Calu3 (cell line): Measurements from ENCODE around the gene SPAG5. TPM values are rescaled to one million over a fixed set of nuclear protein-coding genes. Genes with fewer than 3 reads are reported as not detected.

Source experiments
- Bru-seq: library from RNA; stranded (reverse); fragments of 400-500 nt; gene quantifications from one replicate; lab custom pipeline; 2021; lab: Mats Ljungman, UMichigan
- BruChase-seq, 2 experiments: library from RNA; stranded (reverse); fragments of 400-500 nt; gene quantifications; one replicate each; lab custom pipeline; 2021; lab: Mats Ljungman, UMichigan
- BruUV-seq: library from RNA; stranded (reverse); fragments of 400-500 nt; replicated peaks from 2 replicates; lab custom pipeline; 2021; lab: Mats Ljungman, UMichigan
- CTCF ChIA-PET: fragments of 300-600 bp; sonication (Branson Sonifier 250); formaldehyde crosslinking; loops from one replicate; lab custom pipeline; 2022; ENCODE audit warnings: antibody characterized with exemption; lab: Charles Lee
- DNase-seq: peaks from one replicate; pipeline ENCODE4 v3.0.0; 2022
- H3K27ac Mint-ChIP-seq: one replicate; pipeline ENCODE4 v1.8.0; 2022; ENCODE audit warnings: mixed read lengths; ENCODE audit not compliant: unreplicated experiment
- H3K27me3 Mint-ChIP-seq: one replicate; pipeline ENCODE4 v1.8.0; 2022; ENCODE audit warnings: mixed read lengths; ENCODE audit not compliant: unreplicated experiment
- H3K36me3 Mint-ChIP-seq: one replicate; pipeline ENCODE4 v1.8.0; 2022; ENCODE audit warnings: mild to moderate bottlenecking, moderate library complexity, mixed read lengths; ENCODE audit not compliant: insufficient read depth, unreplicated experiment
- H3K4me1 Mint-ChIP-seq: one replicate; pipeline ENCODE4 v1.8.0; 2022; ENCODE audit warnings: mild to moderate bottlenecking, low read depth, mixed read lengths; ENCODE audit not compliant: unreplicated experiment
- H3K4me3 Mint-ChIP-seq: one replicate; pipeline ENCODE4 v1.8.0; 2022; ENCODE audit warnings: mild to moderate bottlenecking, low read depth, moderate library complexity, mixed read lengths; ENCODE audit not compliant: unreplicated experiment
- H3K9me3 Mint-ChIP-seq: one replicate; pipeline ENCODE4 v1.8.0; 2022; ENCODE audit warnings: low read depth, mixed read lengths; ENCODE audit not compliant: unreplicated experiment
- intact Hi-C: fragments of 100-400 bp; cut with micrococcal nuclease; formaldehyde crosslinking; loops from one replicate; pipeline ENCODE4 v1.10.0; 2022; ENCODE audit not compliant: unreplicated experiment
- long read RNA-seq: library from polyadenylated mRNA; stranded (forward); transcript quantifications from one replicate; pipeline ENCODE4 v2.0.0, GENCODE V29; 2022
- total RNA-seq: library from RNA; stranded (reverse); gene quantifications from 2 replicates; pipeline ENCODE4 v1.2.3, GENCODE V29; 2022
- TF ChIP-seq, protein P1 (sequence below): fragments of 200-600 bp; IDR thresholded peaks from one replicate; pipeline ENCODE4 v1.8.0; 2022; ENCODE audit warnings: antibody characterized with exemption; ENCODE audit not compliant: unreplicated experiment

The SPAG5 gene, protein sequence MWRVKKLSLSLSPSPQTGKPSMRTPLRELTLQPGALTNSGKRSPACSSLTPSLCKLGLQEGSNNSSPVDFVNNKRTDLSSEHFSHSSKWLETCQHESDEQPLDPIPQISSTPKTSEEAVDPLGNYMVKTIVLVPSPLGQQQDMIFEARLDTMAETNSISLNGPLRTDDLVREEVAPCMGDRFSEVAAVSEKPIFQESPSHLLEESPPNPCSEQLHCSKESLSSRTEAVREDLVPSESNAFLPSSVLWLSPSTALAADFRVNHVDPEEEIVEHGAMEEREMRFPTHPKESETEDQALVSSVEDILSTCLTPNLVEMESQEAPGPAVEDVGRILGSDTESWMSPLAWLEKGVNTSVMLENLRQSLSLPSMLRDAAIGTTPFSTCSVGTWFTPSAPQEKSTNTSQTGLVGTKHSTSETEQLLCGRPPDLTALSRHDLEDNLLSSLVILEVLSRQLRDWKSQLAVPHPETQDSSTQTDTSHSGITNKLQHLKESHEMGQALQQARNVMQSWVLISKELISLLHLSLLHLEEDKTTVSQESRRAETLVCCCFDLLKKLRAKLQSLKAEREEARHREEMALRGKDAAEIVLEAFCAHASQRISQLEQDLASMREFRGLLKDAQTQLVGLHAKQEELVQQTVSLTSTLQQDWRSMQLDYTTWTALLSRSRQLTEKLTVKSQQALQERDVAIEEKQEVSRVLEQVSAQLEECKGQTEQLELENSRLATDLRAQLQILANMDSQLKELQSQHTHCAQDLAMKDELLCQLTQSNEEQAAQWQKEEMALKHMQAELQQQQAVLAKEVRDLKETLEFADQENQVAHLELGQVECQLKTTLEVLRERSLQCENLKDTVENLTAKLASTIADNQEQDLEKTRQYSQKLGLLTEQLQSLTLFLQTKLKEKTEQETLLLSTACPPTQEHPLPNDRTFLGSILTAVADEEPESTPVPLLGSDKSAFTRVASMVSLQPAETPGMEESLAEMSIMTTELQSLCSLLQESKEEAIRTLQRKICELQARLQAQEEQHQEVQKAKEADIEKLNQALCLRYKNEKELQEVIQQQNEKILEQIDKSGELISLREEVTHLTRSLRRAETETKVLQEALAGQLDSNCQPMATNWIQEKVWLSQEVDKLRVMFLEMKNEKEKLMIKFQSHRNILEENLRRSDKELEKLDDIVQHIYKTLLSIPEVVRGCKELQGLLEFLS
- total RNA-seq (69.3 and 82.1 TPM in 2 replicates), Bru-seq, nascent RNA (percentile 69 among the genes with signal in this experiment), BruChase-seq, experiment 1, labeled RNA remaining after a 6-hour chase (percentile 89 among the genes with signal in this experiment), BruChase-seq, experiment 2, labeled RNA remaining after a 2-hour chase (percentile 81 among the genes with signal in this experiment)
- long read RNA-seq, full-length matches to known transcripts = 34 of 54 reads
- long read RNA-seq, partial matches to known transcripts = 5 of 54 reads
- long read RNA-seq, other reads (novel, unspliced or antisense) = 15 of 54 reads

DNA sequence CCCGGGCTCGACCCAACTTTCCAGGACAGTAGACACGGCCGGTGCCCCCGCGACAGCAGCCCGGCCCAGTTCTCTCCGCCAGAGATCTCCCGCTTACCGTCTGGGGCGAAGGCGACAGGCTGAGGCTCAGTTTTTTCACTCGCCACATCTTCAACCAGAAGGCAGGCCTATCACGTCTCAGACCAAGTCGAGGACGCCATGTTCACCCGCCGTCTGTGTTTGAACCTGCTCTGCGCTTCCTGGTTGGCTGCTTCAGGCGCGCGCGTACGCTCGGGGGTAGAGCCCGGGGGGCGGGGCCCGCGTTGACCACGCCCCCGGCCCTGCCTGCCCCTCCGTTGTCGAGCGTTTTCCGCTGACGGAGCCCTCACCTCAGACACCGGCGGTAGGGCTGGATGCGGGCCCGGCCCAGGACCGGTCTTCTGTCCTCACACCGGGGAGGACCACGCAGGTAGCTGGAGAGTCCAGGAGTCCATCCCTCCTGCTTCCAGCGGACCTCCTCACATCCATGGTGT, at the start of gene SPAG5:
TSS of gene SPAG5 (minus strand) at position 227 of the 512 bp plus-strand sequence. CDS start at position 148, 79 bp downstream.
- H3K4me3 Mint-ChIP-seq = peak within 1 kb of the TSS; percentile 91
- CTCF ChIA-PET = interaction anchor here (0.9 kb wide), 1 partner anchor 46 kb away, joined by 3 read pairs; the partner anchor contains the start of gene BLTP2
- peak; percentile 95 for DNase-seq
- intact Hi-C loops = no loop called here
- H3K4me1 Mint-ChIP-seq = peaks cover 17% of the 10 kb centered on the region
- peak within 1 kb of the TSS; percentile 92 for H3K27ac Mint-ChIP-seq
- TF ChIP-seq, protein P1, sequence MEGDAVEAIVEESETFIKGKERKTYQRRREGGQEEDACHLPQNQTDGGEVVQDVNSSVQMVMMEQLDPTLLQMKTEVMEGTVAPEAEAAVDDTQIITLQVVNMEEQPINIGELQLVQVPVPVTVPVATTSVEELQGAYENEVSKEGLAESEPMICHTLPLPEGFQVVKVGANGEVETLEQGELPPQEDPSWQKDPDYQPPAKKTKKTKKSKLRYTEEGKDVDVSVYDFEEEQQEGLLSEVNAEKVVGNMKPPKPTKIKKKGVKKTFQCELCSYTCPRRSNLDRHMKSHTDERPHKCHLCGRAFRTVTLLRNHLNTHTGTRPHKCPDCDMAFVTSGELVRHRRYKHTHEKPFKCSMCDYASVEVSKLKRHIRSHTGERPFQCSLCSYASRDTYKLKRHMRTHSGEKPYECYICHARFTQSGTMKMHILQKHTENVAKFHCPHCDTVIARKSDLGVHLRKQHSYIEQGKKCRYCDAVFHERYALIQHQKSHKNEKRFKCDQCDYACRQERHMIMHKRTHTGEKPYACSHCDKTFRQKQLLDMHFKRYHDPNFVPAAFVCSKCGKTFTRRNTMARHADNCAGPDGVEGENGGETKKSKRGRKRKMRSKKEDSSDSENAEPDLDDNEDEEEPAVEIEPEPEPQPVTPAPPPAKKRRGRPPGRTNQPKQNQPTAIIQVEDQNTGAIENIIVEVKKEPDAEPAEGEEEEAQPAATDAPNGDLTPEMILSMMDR = no peak
- H3K36me3 Mint-ChIP-seq = peaks cover 39% of the 10 kb centered on the region
- no peaks in the 10 kb centered on the region for H3K27me3 Mint-ChIP-seq
- BruUV-seq = no TSS peak
- no peaks in the 10 kb centered on the region for H3K9me3 Mint-ChIP-seq

DNA sequence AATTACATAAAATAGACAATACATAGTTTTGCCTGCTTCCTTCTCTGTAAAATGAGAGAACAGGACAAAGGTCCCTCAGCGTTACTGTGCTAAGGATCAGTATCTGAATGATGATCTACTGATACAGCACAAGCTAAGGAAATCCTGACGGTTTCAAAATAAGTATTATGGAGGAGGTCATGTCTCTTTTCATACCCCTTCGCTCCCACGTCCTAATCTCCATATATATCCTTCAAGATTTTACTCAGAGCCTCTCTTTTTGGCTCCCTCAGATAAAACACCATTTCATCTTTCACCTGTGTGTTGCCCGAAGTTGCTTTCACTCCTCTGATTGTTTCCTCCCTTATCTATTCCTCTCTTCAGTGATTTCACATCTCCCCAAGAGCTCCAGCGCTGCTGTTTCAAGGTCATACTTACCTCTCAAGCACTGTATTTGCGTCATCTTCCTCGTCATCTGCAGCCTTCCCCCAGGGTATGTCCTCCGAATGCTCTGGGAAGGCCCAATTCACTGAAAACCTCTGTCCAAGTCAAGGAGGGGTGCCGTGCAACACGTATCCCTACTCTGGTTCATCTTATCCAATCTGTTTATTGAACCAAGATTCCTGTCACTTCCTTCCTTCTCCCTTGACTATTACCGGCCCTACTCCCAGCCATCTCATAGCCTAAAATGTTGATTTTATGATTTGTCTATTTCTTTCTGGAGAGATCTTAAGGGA, 47.4 kb upstream of the SPAG5 start:
- H3K9me3 Mint-ChIP-seq = no peaks in the 10 kb centered on the region
- peaks cover 70% of the 10 kb centered on the region for H3K36me3 Mint-ChIP-seq
- H3K27me3 Mint-ChIP-seq = no peaks in the 10 kb centered on the region
- CTCF ChIA-PET = interaction anchor here (0.5 to 1.5 kb wide), 7 partner anchors 12 to 541 kb away, joined by 3 to 9 read pairs (median 3); partner anchors contain the start of genes RPL23A, SDF2 and SUPT6H
- H3K4me3 Mint-ChIP-seq = peak overlapping the region; percentile 97
- no TSS peak for BruUV-seq
- TF ChIP-seq, protein P1 = no peak
- peaks cover 38% of the 10 kb centered on the region for H3K4me1 Mint-ChIP-seq
- peak overlapping the region; percentile 79 for H3K27ac Mint-ChIP-seq
- DNase-seq = no peak
- intact Hi-C loops = loop anchor here (10.0 kb wide), 1 partner anchor 49 kb away; no protein-coding TSS in a partner anchor

DNA sequence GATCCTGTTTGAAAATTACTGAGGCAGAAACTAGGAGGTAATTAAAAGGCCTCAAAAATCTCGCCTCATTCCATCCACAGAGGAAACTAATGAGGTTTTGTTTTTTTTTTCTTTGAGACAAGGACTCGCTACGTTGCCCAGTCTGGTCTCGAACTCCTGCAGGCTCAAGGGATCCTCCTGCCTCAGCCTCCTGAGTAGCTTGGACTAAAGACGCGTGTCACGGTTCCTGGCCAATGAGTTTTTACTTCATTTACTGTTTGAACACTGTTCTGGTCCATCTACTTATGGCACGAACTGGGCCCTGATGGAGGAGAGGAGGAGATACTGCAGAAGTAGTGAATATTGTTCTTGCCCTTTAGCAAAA, 46.7 kb upstream of the SPAG5 start:
- BruUV-seq = TSS peak; percentile 95
- Mint-ChIP-seq H3K4me1 (peaks cover 38% of the 10 kb centered on the region), H3K27ac (peak overlapping the region; percentile 33), H3K9me3 (no peaks in the 10 kb centered on the region), H3K4me3 (peak overlapping the region; percentile 97), H3K27me3 (no peaks in the 10 kb centered on the region), H3K36me3 (peaks cover 72% of the 10 kb centered on the region)
- no peak for DNase-seq
- TF ChIP-seq, protein P1 = no peak
- intact Hi-C loops = loop anchor here (10.0 kb wide), 1 partner anchor 49 kb away; no protein-coding TSS in a partner anchor
- CTCF ChIA-PET = interaction anchor here (0.5 to 2.0 kb wide), 8 partner anchors 11 to 540 kb away, joined by 3 to 6 read pairs (median 4); partner anchors contain the start of genes RPL23A, SDF2 and SUPT6H
